GM12878 (cell line): Measurements from ENCODE around the gene TRAIP. TPM values are rescaled to one million over a fixed set of nuclear protein-coding genes. Genes with fewer than 3 reads are reported as not detected.

Experiments
- ATAC-seq: fragments of 200-7000 bp; cut with Tn5 transposase; 3 replicates; pipeline ENCODE4 v1.9.1; 2020; ENCODE audit warnings: mild to moderate bottlenecking, moderate library complexity
- BruUV-seq: library from RNA; stranded (reverse); fragments of 400-500 nt; replicated peaks from 2 replicates; lab custom pipeline; 2021; lab: Mats Ljungman, UMichigan
- CTCF ChIA-PET: fragments of 300-600 bp; sonication (Branson Sonifier 250); formaldehyde crosslinking; extraction: SDS; loops from one replicate; lab custom pipeline; 2021; ENCODE audit warnings: inconsistent platforms; lab: Yijun Ruan, JAX
- POLR2A ChIA-PET: fragments of 350-600 bp; formaldehyde crosslinking; extraction: SDS; loops from one replicate; lab custom pipeline; 2021; ENCODE audit warnings: inconsistent platforms; lab: Charles Lee
- RAD21 ChIA-PET: fragments of 300-600 bp; sonication (Branson Sonifier 250); formaldehyde crosslinking; loops from one replicate; lab custom pipeline; 2023; ENCODE audit warnings: antibody characterized with exemption; ENCODE audit not compliant: unreplicated experiment; lab: Charles Lee
- SMC1A ChIA-PET: fragments of 300-600 bp; sonication (Branson Sonifier 250); formaldehyde crosslinking; loops from one replicate; lab custom pipeline; 2023; ENCODE audit not compliant: unreplicated experiment, uncharacterized antibody; lab: Charles Lee
- DNase-seq: peaks from one replicate; pipeline ENCODE4 v3.0.0-alpha.2; 2011; ENCODE audit warnings: low read depth, low spot score
- FAIRE-seq: peaks from 3 replicates; lab custom pipeline; 2011; peaks lifted over from hg19 to GRCh38; lab: Jason Lieb, UNC
- H2AFZ ChIP-seq: 2 replicates; pipeline ENCODE4 v1.6.0; 2011; ENCODE audit warnings: low read depth, low read length, control low read depth; ENCODE audit not compliant: control insufficient read depth
- H3K27ac ChIP-seq: 2 replicates; pipeline ENCODE4 v1.5.1; 2011; ENCODE audit warnings: control low read depth; ENCODE audit not compliant: control insufficient read depth, insufficient read depth
- H3K27me3 ChIP-seq, 2 experiments: replicated peaks in 1 of 2; 2 replicates each; pipeline versions ENCODE4 v1.6.0 to v1.6.1; 2011; ENCODE audit warnings: low read length in 1 of 2; ENCODE audit not compliant: control insufficient read depth in 2 of 2, insufficient read depth in 2 of 2
- H3K36me3 ChIP-seq, 2 experiments: 2 replicates each; pipeline ENCODE4 v1.5.1; 2011; ENCODE audit warnings: low read length in 1 of 2; ENCODE audit not compliant: control insufficient read depth in 2 of 2, insufficient read depth in 2 of 2
- H3K4me1 ChIP-seq: 2 replicates; pipeline ENCODE4 v1.6.1; 2011; ENCODE audit warnings: mild to moderate bottlenecking, low read length, moderate library complexity, mixed read lengths; ENCODE audit not compliant: control insufficient read depth, insufficient read depth
- H3K4me2 ChIP-seq: 2 replicates; pipeline ENCODE4 v1.6.0; 2011; ENCODE audit warnings: control low read depth; ENCODE audit not compliant: control insufficient read depth, insufficient read depth
- H3K4me3 ChIP-seq: fragments of 200-600 bp; sonication (generic); 2 replicates; pipeline ENCODE4 v1.5.1; 2016
- H3K79me2 ChIP-seq: 2 replicates; pipeline ENCODE4 v1.6.0; 2011; ENCODE audit warnings: low read length; ENCODE audit not compliant: control insufficient read depth, insufficient read depth
- H3K9ac ChIP-seq: 2 replicates; pipeline ENCODE4 v1.8.0; 2011; ENCODE audit warnings: low read length, control low read depth, mixed read lengths; ENCODE audit not compliant: control insufficient read depth, insufficient read depth
- H3K9me3 ChIP-seq: replicated peaks from 3 replicates; pipeline ENCODE4 v1.5.1; 2011; ENCODE audit warnings: mild to moderate bottlenecking, low read length; ENCODE audit not compliant: control insufficient read depth, insufficient read depth
- H4K20me1 ChIP-seq: 2 replicates; pipeline ENCODE4 v1.6.0; 2011; ENCODE audit not compliant: control insufficient read depth, insufficient read depth
- JUNB ChIP-seq: IDR thresholded peaks from 2 replicates; pipeline ENCODE4 v1.6.1; 2016; ENCODE audit warnings: antibody characterized with exemption, mild to moderate bottlenecking
- WGBS: methylation state at CpG from one replicate; pipeline ENCODE4 v1.1.6; 2016; ENCODE audit warnings: low lambda C conversion rate; ENCODE audit not compliant: insufficient replicate concordance, insufficient coverage; ENCODE audit errors: missing lambda C conversion rate; 5-methylcytosine and 5-hydroxymethylcytosine counted together
- in situ Hi-C: fragments of 300-500 bp; cut with MboI; formaldehyde crosslinking; loops from 9 replicates; pipeline ENCODE4 v1.14.3; 2018; ENCODE audit warnings: mixed read lengths
- intact Hi-C: fragments of 100-400 bp; cut with micrococcal nuclease; formaldehyde crosslinking; loops from one replicate; pipeline ENCODE4 v1.14.2; 2022; ENCODE audit not compliant: unreplicated experiment
- polyA plus RNA-seq, 11 experiments: library from polyadenylated mRNA; depleted of rRNA in 4 of 11; unstranded in 6 of 11; stranded (reverse) in 5 of 11; fragments of >200 nt; fragmentation: Nextera tagmentation in 4 of 11; fragmentation: Illumina TruSeq in 1 of 11; extraction: Ambion mirVana in 4 of 11; extraction: Trizol in 1 of 11; gene quantifications; 1 replicate in 1 of 11; 2 replicates in 10 of 11; pipeline versions ENCODE4 v1.2.1 to v1.2.3, GENCODE V29; 2011 to 2016; ENCODE audit warnings: inconsistent platforms in 2 of 11, missing spikeins in 2 of 11, low read depth in 1 of 11
- total RNA-seq, 4 experiments: library from RNA; depleted of rRNA in 3 of 4; stranded (reverse); fragments of >200 nt in 3 of 4; fragmentation: Illumina TruSeq in 1 of 4; extraction: Trizol in 1 of 4; gene quantifications; 2 replicates each; pipeline versions ENCODE4 v1.2.1 to v1.2.3, GENCODE V29; 2013 to 2021
- TF ChIP-seq, protein P1 (sequence below): IDR thresholded peaks from 2 replicates; pipeline ENCODE4 v1.6.1; 2011; ENCODE audit warnings: mild to moderate bottlenecking, low read depth, low read length, moderate library complexity; ENCODE audit not compliant: insufficient replicate concordance
- TF ChIP-seq, protein P2 (sequence below): fragments of 450-650 bp; IDR thresholded peaks from 2 replicates; pipeline ENCODE4 v1.6.1; 2016; ENCODE audit warnings: mild to moderate bottlenecking, moderate library complexity, borderline replicate concordance

TRAIP gene
- total and polyA plus RNA-seq, 10 of the 15 experiments (the other 5 are each of a cell fraction or from before 2014, with no cell fraction given): 15.9 to 37.0 (median 23.1) TPM

DNA sequence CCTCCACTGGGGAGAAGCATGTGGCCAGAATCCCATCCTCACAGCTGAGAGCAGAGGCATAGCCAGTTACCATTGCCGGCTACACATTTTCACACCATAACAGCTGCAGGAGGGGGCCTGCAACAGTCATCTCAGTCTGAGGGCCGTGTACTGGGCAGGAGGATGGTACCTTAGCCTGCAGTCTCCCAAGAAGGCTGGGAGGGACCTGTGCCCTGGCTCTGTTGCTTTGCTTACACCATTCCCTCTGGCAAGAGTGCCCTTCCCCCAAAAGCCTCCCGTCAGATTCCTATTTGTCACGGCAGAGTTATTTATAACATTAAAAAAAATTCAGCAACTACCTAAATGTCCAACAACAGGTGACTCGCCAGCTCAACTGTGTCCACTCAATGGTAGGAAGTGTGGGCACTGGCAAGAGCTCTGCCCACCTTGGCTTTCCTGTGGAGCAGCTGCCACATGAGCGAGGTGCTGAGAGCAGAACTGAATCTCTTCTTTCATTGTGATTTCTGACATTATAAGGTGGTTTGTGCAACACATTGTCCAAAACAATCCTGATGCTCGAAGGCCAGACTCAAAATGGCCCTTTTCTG lies 8.9 kb upstream of the TRAIP start:
- no TSS peak for BruUV-seq
- Histone ChIP-seq H3K4me1 (no peaks in the 10 kb centered on the region), H3K27ac (no peak overlapping the region), H3K36me3 (no peaks in the 10 kb centered on the region)
- FAIRE-seq (no peak), DNase-seq (no peak)
- intact Hi-C loops: no loop called here
- no peak for TF ChIP-seq JUNB
- TF ChIP-seq, protein P1, sequence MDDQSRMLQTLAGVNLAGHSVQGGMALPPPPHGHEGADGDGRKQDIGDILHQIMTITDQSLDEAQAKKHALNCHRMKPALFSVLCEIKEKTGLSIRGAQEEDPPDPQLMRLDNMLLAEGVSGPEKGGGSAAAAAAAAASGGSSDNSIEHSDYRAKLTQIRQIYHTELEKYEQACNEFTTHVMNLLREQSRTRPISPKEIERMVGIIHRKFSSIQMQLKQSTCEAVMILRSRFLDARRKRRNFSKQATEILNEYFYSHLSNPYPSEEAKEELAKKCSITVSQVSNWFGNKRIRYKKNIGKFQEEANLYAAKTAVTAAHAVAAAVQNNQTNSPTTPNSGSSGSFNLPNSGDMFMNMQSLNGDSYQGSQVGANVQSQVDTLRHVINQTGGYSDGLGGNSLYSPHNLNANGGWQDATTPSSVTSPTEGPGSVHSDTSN: no peak
- TF ChIP-seq, protein P2, sequence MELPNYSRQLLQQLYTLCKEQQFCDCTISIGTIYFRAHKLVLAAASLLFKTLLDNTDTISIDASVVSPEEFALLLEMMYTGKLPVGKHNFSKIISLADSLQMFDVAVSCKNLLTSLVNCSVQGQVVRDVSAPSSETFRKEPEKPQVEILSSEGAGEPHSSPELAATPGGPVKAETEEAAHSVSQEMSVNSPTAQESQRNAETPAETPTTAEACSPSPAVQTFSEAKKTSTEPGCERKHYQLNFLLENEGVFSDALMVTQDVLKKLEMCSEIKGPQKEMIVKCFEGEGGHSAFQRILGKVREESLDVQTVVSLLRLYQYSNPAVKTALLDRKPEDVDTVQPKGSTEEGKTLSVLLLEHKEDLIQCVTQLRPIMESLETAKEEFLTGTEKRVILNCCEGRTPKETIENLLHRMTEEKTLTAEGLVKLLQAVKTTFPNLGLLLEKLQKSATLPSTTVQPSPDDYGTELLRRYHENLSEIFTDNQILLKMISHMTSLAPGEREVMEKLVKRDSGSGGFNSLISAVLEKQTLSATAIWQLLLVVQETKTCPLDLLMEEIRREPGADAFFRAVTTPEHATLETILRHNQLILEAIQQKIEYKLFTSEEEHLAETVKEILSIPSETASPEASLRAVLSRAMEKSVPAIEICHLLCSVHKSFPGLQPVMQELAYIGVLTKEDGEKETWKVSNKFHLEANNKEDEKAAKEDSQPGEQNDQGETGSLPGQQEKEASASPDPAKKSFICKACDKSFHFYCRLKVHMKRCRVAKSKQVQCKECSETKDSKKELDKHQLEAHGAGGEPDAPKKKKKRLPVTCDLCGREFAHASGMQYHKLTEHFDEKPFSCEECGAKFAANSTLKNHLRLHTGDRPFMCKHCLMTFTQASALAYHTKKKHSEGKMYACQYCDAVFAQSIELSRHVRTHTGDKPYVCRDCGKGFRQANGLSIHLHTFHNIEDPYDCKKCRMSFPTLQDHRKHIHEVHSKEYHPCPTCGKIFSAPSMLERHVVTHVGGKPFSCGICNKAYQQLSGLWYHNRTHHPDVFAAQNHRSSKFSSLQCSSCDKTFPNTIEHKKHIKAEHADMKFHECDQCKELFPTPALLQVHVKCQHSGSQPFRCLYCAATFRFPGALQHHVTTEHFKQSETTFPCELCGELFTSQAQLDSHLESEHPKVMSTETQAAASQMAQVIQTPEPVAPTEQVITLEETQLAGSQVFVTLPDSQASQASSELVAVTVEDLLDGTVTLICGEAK: no peak
- TF ChIP-seq, all 136 proteins: peak for 0
- in situ Hi-C loops: no loop called here
- no peaks in the 10 kb centered on the region for H3K79me2 ChIP-seq
- H3K27me3 ChIP-seq: peaks cover 5 to 8% of the 10 kb centered on the region in 2 experiments; a peak in 3 of 4 replicates
- CTCF ChIA-PET: no interaction called here
- H3K4me3 ChIP-seq: no peak overlapping the region
- no peak overlapping the region for H3K4me2 ChIP-seq
- H2AFZ ChIP-seq: no peak overlapping the region
- WGBS: 37% methylated on average over 7 of the region's 7 CpGs
- H3K9ac ChIP-seq: no peak overlapping the region
- ATAC-seq: no peak
- POLR2A ChIA-PET: interaction anchor here (0.6 kb wide), 1 partner anchor 1011 kb away, joined by 3 read pairs; no protein-coding TSS in a partner anchor
- RAD21 ChIA-PET: no interaction called here
- no peaks in the 10 kb centered on the region for H3K9me3 ChIP-seq
- H4K20me1 ChIP-seq: no peaks in the 10 kb centered on the region
- SMC1A ChIA-PET: no interaction called here
